Measurements from ENCODE around the gene CH25H. TPM values are rescaled to one million over a fixed set of nuclear protein-coding genes. Genes with fewer than 3 reads are reported as not detected.

The CH25H gene
- total RNA-seq, 1 experiment from 2014 or later = 0.10 TPM

GRCh38 chr10:89159761-89160160, 47.4 kb downstream of the CH25H start:
- DNase-seq (ENCODE audit: low read depth, low spot score) (no peak), ATAC-seq (no peak)
- ChIA-PET POLR2A (no interaction called here), CTCF (no interaction called here)
- Histone ChIP-seq H3K9me3 (ENCODE audit: control insufficient read depth, insufficient read depth, low read depth, low read length) (no peaks in the 10 kb centered on the region), H3K27me3 (ENCODE audit: control insufficient read depth, insufficient read depth, low read length) (peaks cover 3% of the 10 kb centered on the region), H3K27ac (ENCODE audit: low read length) (no peak overlapping the region), H3K36me3 (ENCODE audit: control insufficient read depth, insufficient read depth, low read length) (no peaks in the 10 kb centered on the region; the same call in 1 of the 2 replicates), H3K4me3 (ENCODE audit: low read depth in 2 of 2, low read length in 2 of 2) (no peak overlapping the region), H3K4me1 (ENCODE audit: control insufficient read depth, insufficient read depth, low read length) (no peaks in the 10 kb centered on the region)
- no TSS peak for BruUV-seq (replicated peaks)
- in situ Hi-C loops (cut with HindIII; ENCODE audit: low pct_unique_long_range_greater_than_20kb, low sequenced_read_pairs) = no loop called here
- intact Hi-C loops (cut with micrococcal nuclease; ENCODE audit: unreplicated experiment) = no loop called here
- no peak for TF ChIP-seq POLR2AphosphoS5 (IDR thresholded peaks at IDR 0.05; ENCODE audit: low read depth, low read length)
- TF ChIP-seq, protein P1, sequence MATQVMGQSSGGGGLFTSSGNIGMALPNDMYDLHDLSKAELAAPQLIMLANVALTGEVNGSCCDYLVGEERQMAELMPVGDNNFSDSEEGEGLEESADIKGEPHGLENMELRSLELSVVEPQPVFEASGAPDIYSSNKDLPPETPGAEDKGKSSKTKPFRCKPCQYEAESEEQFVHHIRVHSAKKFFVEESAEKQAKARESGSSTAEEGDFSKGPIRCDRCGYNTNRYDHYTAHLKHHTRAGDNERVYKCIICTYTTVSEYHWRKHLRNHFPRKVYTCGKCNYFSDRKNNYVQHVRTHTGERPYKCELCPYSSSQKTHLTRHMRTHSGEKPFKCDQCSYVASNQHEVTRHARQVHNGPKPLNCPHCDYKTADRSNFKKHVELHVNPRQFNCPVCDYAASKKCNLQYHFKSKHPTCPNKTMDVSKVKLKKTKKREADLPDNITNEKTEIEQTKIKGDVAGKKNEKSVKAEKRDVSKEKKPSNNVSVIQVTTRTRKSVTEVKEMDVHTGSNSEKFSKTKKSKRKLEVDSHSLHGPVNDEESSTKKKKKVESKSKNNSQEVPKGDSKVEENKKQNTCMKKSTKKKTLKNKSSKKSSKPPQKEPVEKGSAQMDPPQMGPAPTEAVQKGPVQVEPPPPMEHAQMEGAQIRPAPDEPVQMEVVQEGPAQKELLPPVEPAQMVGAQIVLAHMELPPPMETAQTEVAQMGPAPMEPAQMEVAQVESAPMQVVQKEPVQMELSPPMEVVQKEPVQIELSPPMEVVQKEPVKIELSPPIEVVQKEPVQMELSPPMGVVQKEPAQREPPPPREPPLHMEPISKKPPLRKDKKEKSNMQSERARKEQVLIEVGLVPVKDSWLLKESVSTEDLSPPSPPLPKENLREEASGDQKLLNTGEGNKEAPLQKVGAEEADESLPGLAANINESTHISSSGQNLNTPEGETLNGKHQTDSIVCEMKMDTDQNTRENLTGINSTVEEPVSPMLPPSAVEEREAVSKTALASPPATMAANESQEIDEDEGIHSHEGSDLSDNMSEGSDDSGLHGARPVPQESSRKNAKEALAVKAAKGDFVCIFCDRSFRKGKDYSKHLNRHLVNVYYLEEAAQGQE (IDR thresholded peaks at IDR 0.05; ENCODE audit: insufficient read depth in 1 of 2, low read depth in 2 of 2, low read length in 1 of 2) = no peak
- TF ChIP-seq TCF7L2 (IDR thresholded peaks at IDR 0.05; ENCODE audit: low read depth, low read length) = no peak
- TF ChIP-seq SIN3A (IDR thresholded peaks at IDR 0.05; ENCODE audit: borderline replicate concordance, insufficient read depth, low read depth, low read length) = no peak
- TF ChIP-seq, protein P2, sequence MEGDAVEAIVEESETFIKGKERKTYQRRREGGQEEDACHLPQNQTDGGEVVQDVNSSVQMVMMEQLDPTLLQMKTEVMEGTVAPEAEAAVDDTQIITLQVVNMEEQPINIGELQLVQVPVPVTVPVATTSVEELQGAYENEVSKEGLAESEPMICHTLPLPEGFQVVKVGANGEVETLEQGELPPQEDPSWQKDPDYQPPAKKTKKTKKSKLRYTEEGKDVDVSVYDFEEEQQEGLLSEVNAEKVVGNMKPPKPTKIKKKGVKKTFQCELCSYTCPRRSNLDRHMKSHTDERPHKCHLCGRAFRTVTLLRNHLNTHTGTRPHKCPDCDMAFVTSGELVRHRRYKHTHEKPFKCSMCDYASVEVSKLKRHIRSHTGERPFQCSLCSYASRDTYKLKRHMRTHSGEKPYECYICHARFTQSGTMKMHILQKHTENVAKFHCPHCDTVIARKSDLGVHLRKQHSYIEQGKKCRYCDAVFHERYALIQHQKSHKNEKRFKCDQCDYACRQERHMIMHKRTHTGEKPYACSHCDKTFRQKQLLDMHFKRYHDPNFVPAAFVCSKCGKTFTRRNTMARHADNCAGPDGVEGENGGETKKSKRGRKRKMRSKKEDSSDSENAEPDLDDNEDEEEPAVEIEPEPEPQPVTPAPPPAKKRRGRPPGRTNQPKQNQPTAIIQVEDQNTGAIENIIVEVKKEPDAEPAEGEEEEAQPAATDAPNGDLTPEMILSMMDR (IDR thresholded peaks at IDR 0.05) = no peak

- Histone ChIP-seq H3K36me3 (ENCODE audit: control insufficient read depth, insufficient read depth, low read length) (no peaks in the 10 kb centered on the region; the same call in 1 of the 2 replicates), H3K9me3 (ENCODE audit: control insufficient read depth, insufficient read depth, low read depth, low read length) (no peaks in the 10 kb centered on the region), H3K27ac (ENCODE audit: low read length) (no peak overlapping the region), H3K4me3 (ENCODE audit: low read depth in 2 of 2, low read length in 2 of 2) (no peak overlapping the region), H3K27me3 (ENCODE audit: control insufficient read depth, insufficient read depth, low read length) (no peaks in the 10 kb centered on the region; the same call in 1 of the 2 replicates), H3K4me1 (ENCODE audit: control insufficient read depth, insufficient read depth, low read length) (no peaks in the 10 kb centered on the region)
- ChIA-PET POLR2A (no interaction called here), CTCF (no interaction called here)
- intact Hi-C loops (cut with micrococcal nuclease; ENCODE audit: unreplicated experiment) = no loop called here
- DNase-seq (ENCODE audit: low read depth, low spot score) (no peak), ATAC-seq (no peak)
- no TSS peak for BruUV-seq (replicated peaks)
- in situ Hi-C loops (cut with HindIII; ENCODE audit: low pct_unique_long_range_greater_than_20kb, low sequenced_read_pairs) = no loop called here
- TF ChIP-seq SIN3A (IDR thresholded peaks at IDR 0.05; ENCODE audit: borderline replicate concordance, insufficient read depth, low read depth, low read length) (no peak), TCF7L2 (IDR thresholded peaks at IDR 0.05; ENCODE audit: low read depth, low read length) (no peak), POLR2AphosphoS5 (IDR thresholded peaks at IDR 0.05; ENCODE audit: low read depth, low read length) (no peak)
- TF ChIP-seq, protein P2 (IDR thresholded peaks at IDR 0.05) = no peak
- TF ChIP-seq, protein P1 (IDR thresholded peaks at IDR 0.05; ENCODE audit: insufficient read depth in 1 of 2, low read depth in 2 of 2, low read length in 1 of 2) = no peak
These were observed 47.8 kb downstream of the CH25H start for GRCh38 chr10:89159316-89159715.

Measured in Panc1 (cell line).